Heart left ventricle (tissue), 16 donors: ENCODE measurements around the gene CELF5. TPM values are rescaled to one million over a fixed set of nuclear protein-coding genes. Genes with fewer than 3 reads are reported as not detected.
A peak's percentile ranks its signal among the peaks of the same experiment; 100 is the strongest.

Source experiments
- ATAC-seq, 4 donors: fragments of 200-7000 bp; cut with Tn5 transposase; one replicate each; pipeline ENCODE4 v1.9.1; 2020 to 2022; ENCODE audit warnings: moderate library complexity in 4 of 4, mild to moderate bottlenecking in 3 of 4, moderate number of reproducible peaks in 1 of 4
- DNase-seq, 5 donors: peaks; one replicate each; pipeline ENCODE4 v3.0.0-alpha.2; 2020
- H3K27ac ChIP-seq, 12 donors: fragments of 200-600 bp; sonication (generic) in 4 of 12; one replicate each; pipeline versions ENCODE4 v1.5.0 to v1.8.0; 2016 to 2022; ENCODE audit warnings: mild to moderate bottlenecking in 2 of 12
- H3K27me3 ChIP-seq, 9 donors: fragments of 200-600 bp; sonication (generic) in 2 of 9; one replicate each; pipeline versions ENCODE4 v1.5.1 to v1.8.0; 2016 to 2022; ENCODE audit warnings: mild to moderate bottlenecking in 3 of 9
- H3K36me3 ChIP-seq, 9 donors: fragments of 200-600 bp; sonication (generic) in 2 of 9; one replicate each; pipeline versions ENCODE4 v1.5.0 to v1.8.0; 2018 to 2022; ENCODE audit warnings: mild to moderate bottlenecking in 2 of 9
- H3K4me1 ChIP-seq, 12 donors: fragments of 200-600 bp; sonication (generic) in 4 of 12; one replicate each; pipeline versions ENCODE4 v1.5.0 to v1.8.0; 2016 to 2022; ENCODE audit warnings: mild to moderate bottlenecking in 3 of 12
- H3K4me3 ChIP-seq, 12 donors: fragments of 200-600 bp; sonication (generic) in 4 of 12; one replicate each; pipeline versions ENCODE4 v1.5.0 to v1.8.0; 2017 to 2022; ENCODE audit warnings: mild to moderate bottlenecking in 9 of 12, moderate library complexity in 4 of 12
- H3K9me3 ChIP-seq, 12 donors: fragments of 200-600 bp; sonication (generic) in 4 of 12; one replicate each; pipeline versions ENCODE4 v1.5.0 to v1.8.0; 2016 to 2022; ENCODE audit warnings: mild to moderate bottlenecking in 1 of 12
- CTCF ChIP-seq, 12 donors: fragments of 200-600 bp; sonication (generic) in 4 of 12; IDR thresholded peaks; one replicate each; pipeline versions ENCODE4 v1.5.0 to v1.8.0; 2018 to 2022; ENCODE audit warnings: antibody characterized with exemption in 12 of 12, mild to moderate bottlenecking in 5 of 12
- POLR2A ChIP-seq, 2 donors: fragments of 450-650 bp; IDR thresholded peaks; one replicate each; pipeline ENCODE4 v1.6.1; 2017; ENCODE audit warnings: antibody characterized with exemption in 2 of 2, mild to moderate bottlenecking in 2 of 2, moderate library complexity in 2 of 2
- WGBS, 4 donors: extraction: QIAGEN DNeasy Blood & Tissue Kit in 2 of 4; methylation state at CpG; one replicate each; pipeline versions ENCODE4 v1.1.5 to v1.1.7; 2013 to 2018; 5-methylcytosine and 5-hydroxymethylcytosine counted together
- intact Hi-C, 10 donors: fragments of 100-400 bp; cut with DNase I; formaldehyde crosslinking; loops; one replicate each; pipeline versions ENCODE4 v1.11.1 to v1.14.2; 2022
- polyA plus RNA-seq, 2 donors: library from polyadenylated mRNA; stranded (reverse); fragments of 200-250 nt; gene quantifications; one replicate each; pipeline ENCODE4 v1.2.3, GENCODE V29; 2013
- total RNA-seq, 9 donors: library from RNA; depleted of rRNA in 2 of 9; stranded (reverse); fragments of >200 nt in 2 of 9; fragmentation: NEBNext Ultra II Directional in 3 of 9; extraction: Animal tissue kit (Norgen Biotek cat#: 25700) in 3 of 9; gene quantifications; one replicate each; pipeline versions ENCODE4 v1.1.0 to v1.2.4, GENCODE V29; 2016 to 2023
- donor health status: ischemic (EF 13 %, LVEDD 7.1; RV severe dilation, severe dysfunction).
- donor health status: healthy with polysubstance abuse.
- donor health status: DM: no; HTN: yes; CAD: no.
- donor health status: DM: no; HTN: no; CAD: no.
- donor health status: ischemic (EF 25% LVEDD 6.9; RV normal size, moderate dysfunction).
- donor health status: ischemic (EF 25% LVEDD 5.7; RV mildly dilated, moderate dysfunction).
- donor health status: healthy.
- donor health status: DM: yes; HTN: yes; CAD: no.
- donor health status: ischemic (EF 35%, LVEDD 5.7; RV mildly dilated, moderate dysfunction).
- donor health status: nonischemic (EF 11% LVEDD 7.7; RV severe dilation, severe dysfunction).
- donor health status: DM: yes; HTN: yes; CAD: no.
- donor health status: PGD.
- donor health status: ischemic (EF 29% LVEDD 5.4; RV normal size, mild dysfunction).
- donor health status: nonischemic (EF 23%, LVEDD 6.1; RV moderate dilation, normal function).

CELF5 gene
- total and polyA plus RNA-seq, 11 donors, result not detected

DNA sequence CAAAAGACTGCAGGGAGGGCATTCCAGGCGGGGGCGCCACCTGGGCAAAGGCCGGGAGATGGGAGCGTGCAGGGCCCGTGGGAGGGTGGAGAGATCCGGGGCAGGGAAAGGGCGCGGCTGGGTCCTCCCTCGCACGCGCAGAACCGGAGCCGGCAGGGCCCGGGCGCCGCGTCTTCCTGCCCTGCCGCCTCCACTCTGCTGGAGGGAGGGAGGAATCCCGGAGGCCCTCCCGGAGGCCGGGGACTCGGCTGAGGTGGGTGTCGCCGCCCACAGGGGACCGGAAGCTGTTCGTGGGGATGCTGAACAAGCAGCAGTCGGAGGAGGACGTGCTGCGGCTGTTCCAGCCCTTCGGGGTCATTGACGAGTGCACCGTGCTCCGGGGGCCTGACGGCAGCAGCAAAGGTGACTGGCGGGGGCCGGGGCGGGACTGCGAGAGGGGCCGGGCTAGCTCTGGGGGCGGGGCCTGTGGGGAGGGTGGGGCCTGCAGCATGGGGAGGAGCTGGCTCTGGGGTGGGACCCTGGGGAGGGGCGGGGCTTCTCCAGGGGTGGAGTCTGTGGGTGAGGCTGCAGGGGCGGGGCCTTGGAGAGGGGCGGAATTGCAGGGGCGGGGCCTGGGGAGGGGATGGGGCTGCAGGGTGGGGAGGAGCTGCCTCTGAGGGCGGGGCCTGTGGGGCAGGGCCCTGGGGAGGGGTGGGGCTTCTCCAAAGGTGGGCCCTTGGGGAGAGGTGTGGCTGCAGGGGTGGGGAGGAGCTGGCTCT, 51.3 kb downstream of the CELF5 start:
- 2 to 9% (median 2%) methylated on average over 5 to 45 of the region's 45 CpGs for WGBS, 4 donors
- peak; percentile 39 to 86 (median 51) for DNase-seq
- ATAC-seq, result peak in 3 of 4 donors; percentile 59 to 85 (median 76)
- TF ChIP-seq POLR2A (IDR thresholded peaks at IDR 0.05), result no peak
- TF ChIP-seq CTCF (IDR thresholded peaks at IDR 0.05), result peak in 2 of 12 donors; percentile 15 to 38
- Histone ChIP-seq H3K36me3 (no peaks in the 10 kb centered on the region), H3K27ac (no peak overlapping the region), H3K4me3 (peak overlapping the region in 10 of 12 donors; percentile 28 to 47 (median 36)), H3K9me3 (peaks cover 0 to 11% (median 6%) of the 10 kb centered on the region in 12 donors), H3K4me1 (peaks cover 0 to 15% (median 0%) of the 10 kb centered on the region in 12 donors), H3K27me3 (peaks cover 13 to 76% (median 44%) of the 10 kb centered on the region in 9 donors)
- intact Hi-C loops, result no loop called here

- no peak for ATAC-seq
- H3K9me3 ChIP-seq, result peaks cover 0 to 11% (median 6%) of the 10 kb centered on the region in 12 donors
Observed at GRCh38 chr19:3276341-3276799, 51.9 kb downstream of the CELF5 start.

GRCh38 chr19:3277649-3278048, 53.2 kb downstream of the CELF5 start:
- ATAC-seq, result no peak
- 42 to 53% (median 47%) methylated on average over 5 of the region's 5 CpGs for WGBS, 4 donors
- TF ChIP-seq CTCF (IDR thresholded peaks at IDR 0.05) (no peak), POLR2A (IDR thresholded peaks at IDR 0.05) (no peak)
- no peak overlapping the region for H3K27ac ChIP-seq
- peaks cover 0 to 9% (median 6%) of the 10 kb centered on the region in 12 donors for H3K9me3 ChIP-seq
- intact Hi-C loops, result no loop called here
- H3K36me3 ChIP-seq, result no peaks in the 10 kb centered on the region
- peaks cover 0 to 15% (median 0%) of the 10 kb centered on the region in 12 donors for H3K4me1 ChIP-seq
- H3K27me3 ChIP-seq, result peaks cover 22 to 78% (median 44%) of the 10 kb centered on the region in 9 donors
- no peak overlapping the region for H3K4me3 ChIP-seq
- DNase-seq, result no peak

More at GRCh38 chr19:3276341-3276799, 51.9 kb downstream of the CELF5 start:
- H3K36me3 ChIP-seq, result no peaks in the 10 kb centered on the region
- no peak overlapping the region for H3K27ac ChIP-seq
- intact Hi-C loops, result no loop called here
- 3 to 7% (median 3%) methylated on average over 9 to 11 of the region's 11 CpGs for WGBS, 4 donors
- no peak for TF ChIP-seq POLR2A (IDR thresholded peaks at IDR 0.05)
- TF ChIP-seq CTCF (IDR thresholded peaks at IDR 0.05), result no peak
- peaks cover 18 to 76% (median 44%) of the 10 kb centered on the region in 9 donors for H3K27me3 ChIP-seq
- peaks cover 0 to 15% (median 0%) of the 10 kb centered on the region in 12 donors for H3K4me1 ChIP-seq
- no peak overlapping the region for H3K4me3 ChIP-seq
- DNase-seq, result no peak

- no peak for ATAC-seq
- intact Hi-C loops, result no loop called here
- Histone ChIP-seq H3K27ac (no peak overlapping the region), H3K9me3 (peaks cover 0 to 2% (median 0%) of the 10 kb centered on the region in 12 donors), H3K4me3 (no peak overlapping the region), H3K27me3 (peaks cover 22 to 80% (median 43%) of the 10 kb centered on the region in 9 donors), H3K4me1 (peaks cover 0 to 15% (median 0%) of the 10 kb centered on the region in 12 donors), H3K36me3 (no peaks in the 10 kb centered on the region)
- TF ChIP-seq CTCF (IDR thresholded peaks at IDR 0.05) (no peak), POLR2A (IDR thresholded peaks at IDR 0.05) (no peak)
- 80 to 93% (median 90%) methylated on average over 11 of the region's 11 CpGs for WGBS, 4 donors
- no peak for DNase-seq
Observed at GRCh38 chr19:3278294-3278693, 53.8 kb downstream of the CELF5 start.
